HFFc6 (cell line): ENCODE measurements around the gene HSPA1L. TPM values are rescaled to one million over a fixed set of nuclear protein-coding genes. Genes with fewer than 3 reads are reported as not detected.

ENCODE experiments used
- DNase-seq: peaks from one replicate; pipeline ENCODE4 v3.0.0-alpha.2; 2018
- H3K27ac Mint-ChIP-seq: 2 replicates; pipeline ENCODE4 v1.8.0; 2020; ENCODE audit warnings: mild to moderate bottlenecking, mixed read lengths
- H3K27me3 Mint-ChIP-seq: 2 replicates; pipeline ENCODE4 v1.8.0; 2021; ENCODE audit warnings: mild to moderate bottlenecking, moderate library complexity, mixed read lengths; ENCODE audit not compliant: insufficient read depth
- H3K36me3 Mint-ChIP-seq: 2 replicates; pipeline ENCODE4 v1.8.0; 2021; ENCODE audit warnings: low read depth, mixed read lengths
- H3K4me1 Mint-ChIP-seq: 2 replicates; pipeline ENCODE4 v1.8.0; 2020; ENCODE audit warnings: low read depth, mixed read lengths
- H3K4me3 Mint-ChIP-seq: 2 replicates; pipeline ENCODE4 v1.8.0; 2020; ENCODE audit warnings: mild to moderate bottlenecking, moderate library complexity, mixed read lengths
- H3K9me3 Mint-ChIP-seq: 2 replicates; pipeline ENCODE4 v1.8.0; 2020; ENCODE audit warnings: mild to moderate bottlenecking, mixed read lengths
- total RNA-seq, 6 experiments: library from RNA; stranded (reverse); fragmentation: NEBNext Ultra II Directional; extraction: Animal tissue kit (Norgen Biotek cat#: 25700); gene quantifications; 2 replicates in 1 of 6; 3 replicates in 5 of 6; pipeline ENCODE4 v1.2.3, GENCODE V29; 2021
- TF ChIP-seq, protein P1 (sequence below): fragments of 200-600 bp; sonication (generic); IDR thresholded peaks from 2 replicates; pipeline ENCODE4 v1.5.0; 2021; ENCODE audit warnings: antibody characterized with exemption, mild to moderate bottlenecking

The HSPA1L gene
- total RNA-seq, 6 experiments from 2014 or later, result 1.2 to 1.9 (median 1.6) TPM

DNA sequence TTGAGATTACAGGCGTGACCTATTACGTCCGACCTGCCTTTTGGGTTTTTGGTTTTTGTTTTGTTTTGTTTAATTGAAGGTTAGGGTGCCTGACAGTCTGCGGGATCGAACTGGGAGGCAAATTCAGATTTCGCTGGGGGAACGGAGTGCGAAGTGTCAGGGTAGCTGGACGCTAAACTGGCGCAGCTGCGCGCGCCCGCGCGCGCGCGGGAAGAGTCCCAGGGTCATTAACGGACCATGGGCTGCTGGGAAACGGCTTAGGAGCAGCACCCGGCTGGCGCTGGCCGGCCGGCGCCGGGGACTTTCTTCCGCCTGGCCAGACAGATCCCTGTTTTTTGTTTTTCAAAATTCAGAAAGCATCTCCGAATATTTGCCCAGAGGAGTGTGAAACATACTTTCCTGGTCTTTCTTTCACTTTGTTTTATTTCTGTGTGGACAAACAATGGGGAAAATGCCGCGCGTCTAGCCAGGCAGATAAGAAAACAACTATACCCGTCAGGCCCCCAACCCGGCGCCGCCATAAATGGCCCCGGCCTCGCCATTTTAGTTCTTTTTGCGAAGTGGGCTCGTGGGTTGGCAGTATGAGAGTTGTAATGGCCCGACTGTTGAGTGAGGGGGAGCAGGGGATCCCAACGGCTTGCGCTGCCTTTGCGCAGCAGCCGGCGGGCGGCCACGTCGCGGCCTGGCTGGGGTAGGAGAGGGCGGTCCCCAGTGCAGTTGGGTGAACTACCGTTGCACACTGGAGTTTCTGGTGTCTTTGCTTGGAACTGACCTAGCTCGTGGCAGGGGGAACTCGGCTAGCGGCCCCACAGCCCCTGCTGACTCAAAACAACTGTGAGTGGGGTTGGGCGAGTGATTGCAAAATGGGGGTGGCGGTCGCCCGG lies 19.5 kb upstream of the HSPA1L start:
- DNase-seq, result peak; percentile 81
- peaks cover 44% of the 10 kb centered on the region for H3K4me1 Mint-ChIP-seq
- H3K4me3 Mint-ChIP-seq, result peak overlapping the region; percentile 97
- H3K36me3 Mint-ChIP-seq, result peaks cover 57% of the 10 kb centered on the region
- TF ChIP-seq, protein P1, sequence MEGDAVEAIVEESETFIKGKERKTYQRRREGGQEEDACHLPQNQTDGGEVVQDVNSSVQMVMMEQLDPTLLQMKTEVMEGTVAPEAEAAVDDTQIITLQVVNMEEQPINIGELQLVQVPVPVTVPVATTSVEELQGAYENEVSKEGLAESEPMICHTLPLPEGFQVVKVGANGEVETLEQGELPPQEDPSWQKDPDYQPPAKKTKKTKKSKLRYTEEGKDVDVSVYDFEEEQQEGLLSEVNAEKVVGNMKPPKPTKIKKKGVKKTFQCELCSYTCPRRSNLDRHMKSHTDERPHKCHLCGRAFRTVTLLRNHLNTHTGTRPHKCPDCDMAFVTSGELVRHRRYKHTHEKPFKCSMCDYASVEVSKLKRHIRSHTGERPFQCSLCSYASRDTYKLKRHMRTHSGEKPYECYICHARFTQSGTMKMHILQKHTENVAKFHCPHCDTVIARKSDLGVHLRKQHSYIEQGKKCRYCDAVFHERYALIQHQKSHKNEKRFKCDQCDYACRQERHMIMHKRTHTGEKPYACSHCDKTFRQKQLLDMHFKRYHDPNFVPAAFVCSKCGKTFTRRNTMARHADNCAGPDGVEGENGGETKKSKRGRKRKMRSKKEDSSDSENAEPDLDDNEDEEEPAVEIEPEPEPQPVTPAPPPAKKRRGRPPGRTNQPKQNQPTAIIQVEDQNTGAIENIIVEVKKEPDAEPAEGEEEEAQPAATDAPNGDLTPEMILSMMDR, result no peak
- H3K27me3 Mint-ChIP-seq, result peaks cover 24% of the 10 kb centered on the region
- H3K27ac Mint-ChIP-seq, result peak overlapping the region; percentile 99
- H3K9me3 Mint-ChIP-seq, result peaks cover 10% of the 10 kb centered on the region; the same call in 1 of the 2 replicates

DNA sequence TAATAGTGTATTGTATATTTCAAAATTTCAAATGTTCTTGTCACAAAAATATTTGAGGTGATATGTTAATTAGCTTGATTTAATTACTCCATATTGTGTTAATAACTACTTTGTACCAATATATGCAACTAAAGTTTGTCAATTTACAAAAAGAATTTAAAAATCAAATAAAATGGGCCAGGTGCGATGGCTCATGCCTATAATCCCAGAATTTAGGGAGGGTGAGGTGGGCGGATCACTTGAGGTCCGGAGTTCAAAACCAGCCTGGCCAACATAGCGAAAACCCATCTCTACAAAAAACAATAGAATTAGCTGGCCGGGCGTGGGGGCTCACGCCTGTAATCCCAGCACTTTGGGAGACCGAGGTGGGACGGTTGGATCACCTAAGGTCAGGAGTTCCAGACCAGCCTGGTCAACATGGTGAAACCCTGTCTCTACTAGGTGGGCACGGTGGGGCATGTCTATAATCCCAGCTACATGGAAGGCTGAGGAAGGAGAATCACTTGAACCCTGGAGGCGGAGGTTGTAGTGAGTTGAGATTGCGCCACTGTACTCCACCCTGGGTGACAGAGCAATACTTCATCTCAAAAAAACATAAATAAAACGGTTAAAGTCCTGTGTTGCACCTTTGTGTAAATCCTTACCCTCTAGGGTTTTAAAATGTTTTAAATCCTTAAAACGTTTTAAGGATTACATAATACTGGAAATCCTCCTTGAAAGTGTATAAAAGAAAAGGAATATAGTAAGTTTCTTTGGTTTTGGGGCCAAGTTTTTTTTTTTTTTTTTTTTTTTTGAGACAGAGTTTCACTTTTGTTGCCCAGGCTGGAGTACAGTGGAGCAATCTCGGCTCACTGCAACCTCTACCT lies 16.5 kb upstream of the HSPA1L start:
- Mint-ChIP-seq H3K27ac (0 out of 2 replicates have a peak overlapping the region, but pooled peaks have one; percentile 90), H3K27me3 (peaks cover 26% of the 10 kb centered on the region), H3K4me3 (peak overlapping the region; percentile 97), H3K4me1 (peaks cover 28% of the 10 kb centered on the region), H3K9me3 (peaks cover 7% of the 10 kb centered on the region; the same call in 1 of the 2 replicates), H3K36me3 (peaks cover 37% of the 10 kb centered on the region)
- TF ChIP-seq, protein P1, result no peak
- no peak for DNase-seq

DNA sequence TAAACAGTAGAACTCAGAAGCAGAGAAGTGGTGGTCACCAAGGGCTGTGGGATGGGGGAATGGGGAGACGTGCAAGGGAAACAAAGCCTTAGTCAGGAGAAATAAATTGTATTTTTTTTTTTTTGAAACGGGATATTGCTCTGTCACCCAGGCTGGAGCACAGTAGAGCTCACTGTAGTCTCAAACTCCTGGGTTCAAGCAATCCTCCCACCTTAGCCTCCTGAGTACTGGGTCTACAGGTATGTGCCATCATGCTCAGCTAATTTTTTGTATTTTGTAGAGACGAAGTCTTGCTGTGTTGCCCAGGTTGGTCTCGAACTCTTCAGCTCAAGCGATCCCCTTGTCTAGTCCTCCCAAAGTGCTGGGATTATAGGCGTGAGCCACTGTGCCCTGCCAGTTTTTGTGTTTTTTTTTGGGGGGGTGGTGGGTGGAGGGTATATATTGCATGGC lies 15.8 kb upstream of the HSPA1L start:
- DNase-seq, result no peak
- peaks cover 31% of the 10 kb centered on the region for H3K36me3 Mint-ChIP-seq
- TF ChIP-seq, protein P1, result no peak
- peak overlapping the region; percentile 90 for H3K27ac Mint-ChIP-seq
- peak overlapping the region; percentile 97 for H3K4me3 Mint-ChIP-seq
- peaks cover 24% of the 10 kb centered on the region for H3K4me1 Mint-ChIP-seq
- H3K27me3 Mint-ChIP-seq, result peaks cover 19% of the 10 kb centered on the region
- peaks cover under 1% of the 10 kb centered on the region; the same call in 1 of the 2 replicates for H3K9me3 Mint-ChIP-seq

DNA sequence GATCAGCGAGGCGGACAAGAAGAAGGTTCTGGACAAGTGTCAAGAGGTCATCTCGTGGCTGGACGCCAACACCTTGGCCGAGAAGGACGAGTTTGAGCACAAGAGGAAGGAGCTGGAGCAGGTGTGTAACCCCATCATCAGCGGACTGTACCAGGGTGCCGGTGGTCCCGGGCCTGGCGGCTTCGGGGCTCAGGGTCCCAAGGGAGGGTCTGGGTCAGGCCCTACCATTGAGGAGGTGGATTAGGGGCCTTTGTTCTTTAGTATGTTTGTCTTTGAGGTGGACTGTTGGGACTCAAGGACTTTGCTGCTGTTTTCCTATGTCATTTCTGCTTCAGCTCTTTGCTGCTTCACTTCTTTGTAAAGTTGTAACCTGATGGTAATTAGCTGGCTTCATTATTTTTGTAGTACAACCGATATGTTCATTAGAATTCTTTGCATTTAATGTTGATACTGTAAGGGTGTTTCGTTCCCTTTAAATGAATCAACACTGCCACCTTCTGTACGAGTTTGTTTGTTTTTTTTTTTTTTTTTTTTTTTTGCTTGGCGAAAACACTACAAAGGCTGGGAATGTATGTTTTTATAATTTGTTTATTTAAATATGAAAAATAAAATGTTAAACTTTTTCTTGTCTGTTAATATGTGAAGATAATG lies 14.7 kb upstream of the HSPA1L start:
- Mint-ChIP-seq H3K9me3 (no peaks in the 10 kb centered on the region; the same call in 1 of the 2 replicates), H3K4me1 (peaks cover 35% of the 10 kb centered on the region), H3K27ac (peak overlapping the region; percentile 65), H3K4me3 (peak overlapping the region; percentile 97), H3K36me3 (peaks cover 19% of the 10 kb centered on the region), H3K27me3 (peaks cover 10% of the 10 kb centered on the region)
- peak; percentile 51 for DNase-seq
- TF ChIP-seq, protein P1, result peak; percentile 74
